ENCODE results near the gene HNMT. TPM values are rescaled to one million over a fixed set of nuclear protein-coding genes. Genes with fewer than 3 reads are reported as not detected.

The HNMT gene
- total and polyA plus RNA-seq, 2 of the 13 experiments (the other 11 are each of a cell fraction or from before 2014, with no cell fraction given) = 279 to 309 TPM

DNA sequence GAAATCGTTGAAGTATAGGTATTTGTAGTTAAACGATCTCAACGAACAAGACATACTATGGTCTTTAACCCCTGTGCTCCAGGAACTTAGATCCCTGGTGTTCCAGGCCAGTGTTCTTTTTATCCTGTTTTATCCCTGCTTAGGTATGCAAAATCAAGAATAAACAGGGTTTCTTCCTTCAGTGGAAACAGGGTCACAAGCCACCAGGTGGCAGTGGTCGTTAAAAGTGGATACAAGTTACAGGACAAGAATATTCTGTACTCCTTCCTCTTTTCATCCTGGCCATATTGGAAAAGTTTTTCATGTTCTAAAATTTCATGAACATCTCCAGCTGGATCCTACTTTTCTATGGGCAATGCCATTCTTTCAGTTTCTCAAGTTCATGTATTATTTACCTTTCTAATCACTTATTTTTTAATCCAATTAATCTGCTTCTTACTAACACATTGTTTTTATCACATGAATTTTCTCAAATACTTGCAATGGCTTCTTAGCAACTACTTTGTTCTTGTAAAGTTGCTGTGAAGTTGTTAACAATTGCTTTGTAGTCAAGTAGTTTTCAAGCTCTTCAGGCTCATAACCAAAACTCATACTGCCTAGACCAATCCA is 16.4 kb upstream of the HNMT start (continued):
- TF ChIP-seq, protein P1, sequence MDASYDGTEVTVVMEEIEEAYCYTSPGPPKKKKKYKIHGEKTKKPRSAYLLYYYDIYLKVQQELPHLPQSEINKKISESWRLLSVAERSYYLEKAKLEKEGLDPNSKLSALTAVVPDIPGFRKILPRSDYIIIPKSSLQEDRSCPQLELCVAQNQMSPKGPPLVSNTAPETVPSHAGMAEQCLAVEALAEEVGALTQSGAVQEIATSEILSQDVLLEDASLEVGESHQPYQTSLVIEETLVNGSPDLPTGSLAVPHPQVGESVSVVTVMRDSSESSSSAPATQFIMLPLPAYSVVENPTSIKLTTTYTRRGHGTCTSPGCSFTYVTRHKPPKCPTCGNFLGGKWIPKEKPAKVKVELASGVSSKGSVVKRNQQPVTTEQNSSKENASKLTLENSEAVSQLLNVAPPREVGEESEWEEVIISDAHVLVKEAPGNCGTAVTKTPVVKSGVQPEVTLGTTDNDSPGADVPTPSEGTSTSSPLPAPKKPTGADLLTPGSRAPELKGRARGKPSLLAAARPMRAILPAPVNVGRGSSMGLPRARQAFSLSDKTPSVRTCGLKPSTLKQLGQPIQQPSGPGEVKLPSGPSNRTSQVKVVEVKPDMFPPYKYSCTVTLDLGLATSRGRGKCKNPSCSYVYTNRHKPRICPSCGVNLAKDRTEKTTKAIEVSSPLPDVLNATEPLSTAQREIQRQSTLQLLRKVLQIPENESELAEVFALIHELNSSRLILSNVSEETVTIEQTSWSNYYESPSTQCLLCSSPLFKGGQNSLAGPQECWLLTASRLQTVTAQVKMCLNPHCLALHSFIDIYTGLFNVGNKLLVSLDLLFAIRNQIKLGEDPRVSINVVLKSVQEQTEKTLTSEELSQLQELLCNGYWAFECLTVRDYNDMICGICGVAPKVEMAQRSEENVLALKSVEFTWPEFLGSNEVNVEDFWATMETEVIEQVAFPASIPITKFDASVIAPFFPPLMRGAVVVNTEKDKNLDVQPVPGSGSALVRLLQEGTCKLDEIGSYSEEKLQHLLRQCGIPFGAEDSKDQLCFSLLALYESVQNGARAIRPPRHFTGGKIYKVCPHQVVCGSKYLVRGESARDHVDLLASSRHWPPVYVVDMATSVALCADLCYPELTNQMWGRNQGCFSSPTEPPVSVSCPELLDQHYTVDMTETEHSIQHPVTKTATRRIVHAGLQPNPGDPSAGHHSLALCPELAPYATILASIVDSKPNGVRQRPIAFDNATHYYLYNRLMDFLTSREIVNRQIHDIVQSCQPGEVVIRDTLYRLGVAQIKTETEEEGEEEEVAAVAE (CRISPR knock-in tag; IDR thresholded peaks at IDR 0.05; ENCODE audit: borderline replicate concordance) = 0 out of 2 replicates have a peak, but pooled peaks have one; percentile 42
- TF ChIP-seq ZNF644 (CRISPR knock-in tag; IDR thresholded peaks at IDR 0.05; ENCODE audit: low read depth) (peak; percentile 47; the same call in 1 of the 2 replicates), PRPF4 (IDR thresholded peaks at IDR 0.05; ENCODE audit: low read depth, low read length, poor library complexity, severe bottlenecking) (peak; percentile 66), ZNF335 (CRISPR knock-in tag; IDR thresholded peaks at IDR 0.05) (peak; percentile 53; the same call in 1 of the 2 replicates), HNRNPK (IDR thresholded peaks at IDR 0.05; ENCODE audit: low read depth, low read length, poor library complexity, severe bottlenecking) (no peak), ZNF326 (CRISPR knock-in tag; IDR thresholded peaks at IDR 0.05; ENCODE audit: borderline replicate concordance) (no peak), IRF2 (CRISPR knock-in tag; IDR thresholded peaks at IDR 0.05) (0 out of 2 replicates have a peak, but pooled peaks have one; percentile 38), SSRP1 (CRISPR knock-in tag; IDR thresholded peaks at IDR 0.05) (peak; percentile 83; the same call in 1 of the 2 replicates), SMC3 (IDR thresholded peaks at IDR 0.05; ENCODE audit: low read length) (peak; percentile 92), FOXO1 (CRISPR knock-in tag; IDR thresholded peaks at IDR 0.05) (0 out of 2 replicates have a peak, but pooled peaks have one; percentile 35), ZNF652 (CRISPR knock-in tag; IDR thresholded peaks at IDR 0.05; ENCODE audit: borderline replicate concordance, low read depth) (0 out of 2 replicates have a peak, but pooled peaks have one; percentile 11), STAG1 (CRISPR knock-in tag; IDR thresholded peaks at IDR 0.05) (peak; percentile 84), TMF1 (CRISPR knock-in tag; IDR thresholded peaks at IDR 0.05; ENCODE audit: low read depth) (no peak), ZKSCAN8 (CRISPR knock-in tag; IDR thresholded peaks at IDR 0.05; ENCODE audit: borderline replicate concordance) (peak; percentile 24; the same call in 1 of the 2 replicates), SNAPC2 (CRISPR knock-in tag; IDR thresholded peaks at IDR 0.05) (peak; percentile 22; the same call in 1 of the 2 replicates)

Data from HepG2 (cell line).